HEK293 (cell line): ENCODE measurements around the gene SH3PXD2B.

Experiments used
- CTCF ChIA-PET: fragments of 350-600 bp; formaldehyde crosslinking; extraction: SDS; loops from one replicate; lab custom pipeline; 2021; ENCODE audit warnings: antibody characterized with exemption; lab: Yijun Ruan, JAX
- POLR2A ChIA-PET: fragments of 300-600 bp; formaldehyde crosslinking; extraction: SDS; loops from one replicate; lab custom pipeline; 2020; ENCODE audit warnings: antibody characterized with exemption, inconsistent platforms; lab: Yijun Ruan, JAX
- H3K27ac ChIP-seq: fragments of 200-500 bp; sonication (Bioruptor generic); 2 replicates; pipeline ENCODE4 v1.5.1; 2014; ENCODE audit warnings: low read depth, low read length, control low read depth, inconsistent platforms; ENCODE audit errors: extremely low read depth
- H3K36me3 ChIP-seq, 2 experiments: fragments of 200-500 bp in 1 of 2; sonication (Bioruptor generic) in 1 of 2; 1 replicate in 1 of 2; 2 replicates in 1 of 2; pipeline ENCODE4 v1.5.1; 2014 to 2017; ENCODE audit warnings: inconsistent platforms in 2 of 2, low read length in 2 of 2; ENCODE audit not compliant: control insufficient read depth in 2 of 2, insufficient read depth in 1 of 2
- H3K4me1 ChIP-seq: fragments of 200-500 bp; sonication (Bioruptor generic); 2 replicates; pipeline ENCODE4 v1.5.1; 2014; ENCODE audit warnings: mild to moderate bottlenecking, low read length, inconsistent platforms; ENCODE audit not compliant: control insufficient read depth, insufficient read depth
- H3K4me3 ChIP-seq: 2 replicates; pipeline ENCODE4 v1.5.1; 2011; ENCODE audit warnings: low read depth, mild to moderate bottlenecking, control low read depth, low read length, moderate library complexity
- H3K9me3 ChIP-seq: fragments of 200-500 bp; sonication (Bioruptor generic); 2 replicates; pipeline ENCODE4 v1.5.1; 2014; ENCODE audit warnings: low read depth, low read length, inconsistent platforms; ENCODE audit not compliant: control insufficient read depth, insufficient read depth
- FEZF1 ChIP-seq: fragments of 450-650 bp; formaldehyde crosslinking; IDR thresholded peaks from 2 replicates; pipeline ENCODE4 v1.5.1; 2016; ENCODE audit warnings: missing biosample characterization, missing genetic modification characterization
- GLI2 ChIP-seq: fragments of 450-650 bp; formaldehyde crosslinking; IDR thresholded peaks from 2 replicates; pipeline ENCODE4; 2017; ENCODE audit warnings: missing biosample characterization, missing genetic modification characterization, low read depth, borderline replicate concordance
- GLIS1 ChIP-seq: fragments of 450-650 bp; formaldehyde crosslinking; IDR thresholded peaks from 2 replicates; pipeline ENCODE4 v1.5.1; 2016; ENCODE audit warnings: missing biosample characterization, missing genetic modification characterization
- KLF10 ChIP-seq: fragments of 450-650 bp; IDR thresholded peaks from 2 replicates; pipeline ENCODE4 v1.5.1; 2018; ENCODE audit warnings: missing biosample characterization, mild to moderate bottlenecking, missing genetic modification characterization
- SP3 ChIP-seq: fragments of 450-650 bp; formaldehyde crosslinking; IDR thresholded peaks from 2 replicates; pipeline ENCODE4 v1.5.1; 2016; ENCODE audit warnings: missing biosample characterization, missing genetic modification characterization
- SP7 ChIP-seq: fragments of 450-650 bp; formaldehyde crosslinking; IDR thresholded peaks from 2 replicates; pipeline ENCODE4 v1.5.1; 2016; ENCODE audit warnings: missing biosample characterization, missing genetic modification characterization
- TCF7L2 ChIP-seq: IDR thresholded peaks from 2 replicates; pipeline ENCODE4 v1.6.1; 2011; ENCODE audit warnings: low read depth, mild to moderate bottlenecking, inconsistent platforms, low read length, moderate library complexity, borderline replicate concordance
- TRIM28 ChIP-seq: IDR thresholded peaks from 2 replicates; pipeline ENCODE4 v1.6.1; 2011; ENCODE audit warnings: low read length, control low read depth, borderline replicate concordance
- ZEB2 ChIP-seq: fragments of 450-650 bp; formaldehyde crosslinking; IDR thresholded peaks from 2 replicates; pipeline ENCODE4 v1.5.1; 2016; ENCODE audit warnings: missing biosample characterization, missing genetic modification characterization
- ZFHX2 ChIP-seq: fragments of 450-650 bp; formaldehyde crosslinking; conservative IDR thresholded peaks from 2 replicates; pipeline ENCODE4 v1.5.1; 2016; ENCODE audit warnings: missing biosample characterization, missing genetic modification characterization
- ZIC2 ChIP-seq: fragments of 450-650 bp; formaldehyde crosslinking; IDR thresholded peaks from 2 replicates; pipeline ENCODE4 v1.5.1; 2016; ENCODE audit warnings: missing biosample characterization, missing genetic modification characterization
- ZNF121 ChIP-seq: fragments of 450-650 bp; formaldehyde crosslinking; IDR thresholded peaks from 2 replicates; pipeline ENCODE4 v1.5.1; 2016; ENCODE audit warnings: missing biosample characterization, missing genetic modification characterization
- ZNF169 ChIP-seq: fragments of 450-650 bp; formaldehyde crosslinking; IDR thresholded peaks from 2 replicates; pipeline ENCODE4 v1.5.1; 2016; ENCODE audit warnings: missing biosample characterization, missing genetic modification characterization
- ZNF174 ChIP-seq: fragments of 450-650 bp; formaldehyde crosslinking; IDR thresholded peaks from 2 replicates; pipeline ENCODE4 v1.5.0; 2017; ENCODE audit warnings: missing biosample characterization, mild to moderate bottlenecking, missing genetic modification characterization
- ZNF394 ChIP-seq: fragments of 450-650 bp; formaldehyde crosslinking; IDR thresholded peaks from 2 replicates; pipeline ENCODE4 v1.5.1; 2016; ENCODE audit warnings: missing biosample characterization, missing genetic modification characterization, mild to moderate bottlenecking, moderate library complexity, borderline replicate concordance
- ZNF585B ChIP-seq: fragments of 450-650 bp; formaldehyde crosslinking; IDR thresholded peaks from 2 replicates; pipeline ENCODE4 v1.5.1; 2016; ENCODE audit warnings: missing biosample characterization, missing genetic modification characterization
- ZNF677 ChIP-seq: fragments of 450-650 bp; IDR thresholded peaks from 2 replicates; pipeline ENCODE4 v1.5.0; 2018; ENCODE audit warnings: missing biosample characterization, mild to moderate bottlenecking, missing genetic modification characterization, moderate library complexity
- ZNF707 ChIP-seq: fragments of 450-650 bp; formaldehyde crosslinking; IDR thresholded peaks from 2 replicates; pipeline ENCODE4 v1.5.1; 2016; ENCODE audit warnings: missing biosample characterization, missing genetic modification characterization
- ZNF843 ChIP-seq: fragments of 450-650 bp; formaldehyde crosslinking; IDR thresholded peaks from 2 replicates; pipeline ENCODE4 v1.5.1; 2016; ENCODE audit warnings: missing biosample characterization, missing genetic modification characterization
- TF ChIP-seq, protein P1 (sequence below): fragments of 450-650 bp; IDR thresholded peaks from 2 replicates; pipeline ENCODE4 v1.5.1; 2018; ENCODE audit warnings: missing biosample characterization, missing genetic modification characterization
- TF ChIP-seq, protein P2 (sequence below): fragments of 450-650 bp; formaldehyde crosslinking; IDR thresholded peaks from 2 replicates; pipeline ENCODE4 v1.5.1; 2016; ENCODE audit warnings: missing biosample characterization, missing genetic modification characterization
- TF ChIP-seq, protein P3 (sequence below): fragments of 450-650 bp; formaldehyde crosslinking; IDR thresholded peaks from 2 replicates; pipeline ENCODE4 v1.5.1; 2016; ENCODE audit warnings: missing biosample characterization, missing genetic modification characterization, borderline replicate concordance
- TF ChIP-seq, protein P4 (sequence below): fragments of 450-650 bp; formaldehyde crosslinking; IDR thresholded peaks from 2 replicates; pipeline ENCODE4 v1.5.1; 2016; ENCODE audit warnings: missing biosample characterization, missing genetic modification characterization
- TF ChIP-seq, protein P5 (sequence below): fragments of 450-650 bp; formaldehyde crosslinking; IDR thresholded peaks from 2 replicates; pipeline ENCODE4 v1.5.1; 2016; ENCODE audit warnings: missing biosample characterization, missing genetic modification characterization

The SH3PXD2B gene

DNA sequence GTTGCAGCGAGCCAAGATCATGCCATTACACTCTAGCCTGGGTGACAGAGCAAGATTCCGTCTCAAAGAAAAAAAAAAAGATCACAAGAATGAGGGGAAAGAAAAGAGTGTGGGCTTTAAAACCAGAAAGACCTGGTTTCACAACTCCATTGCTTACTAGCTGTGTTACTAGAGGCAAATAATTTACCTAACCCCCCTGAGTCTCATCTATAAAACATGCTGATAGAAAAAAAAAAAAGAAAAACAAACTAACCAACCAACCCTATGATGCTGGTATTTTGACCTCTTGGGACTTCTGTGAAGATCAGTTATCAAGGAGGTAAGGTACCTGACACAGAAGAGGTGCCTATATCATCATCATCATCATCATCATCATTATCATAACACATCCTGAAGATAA is 110.6 kb downstream of the SH3PXD2B start:
- Histone ChIP-seq H3K27ac (no peak overlapping the region), H3K36me3 (peaks cover 0 to 47% of the 10 kb centered on the region in 2 experiments; a peak in 1 of 3 replicates), H3K4me1 (no peaks in the 10 kb centered on the region; the same call in 1 of the 2 replicates), H3K9me3 (no peaks in the 10 kb centered on the region), H3K4me3 (no peak overlapping the region)
- TF ChIP-seq KLF10 (tag by site-specific recombination) (no peak), GLIS1 (tag by site-specific recombination) (peak; percentile 90), ZNF169 (tag by site-specific recombination) (no peak), ZNF174 (tag by site-specific recombination) (no peak), TRIM28 (no peak), ZNF677 (no peak)
- TF ChIP-seq, protein P1, sequence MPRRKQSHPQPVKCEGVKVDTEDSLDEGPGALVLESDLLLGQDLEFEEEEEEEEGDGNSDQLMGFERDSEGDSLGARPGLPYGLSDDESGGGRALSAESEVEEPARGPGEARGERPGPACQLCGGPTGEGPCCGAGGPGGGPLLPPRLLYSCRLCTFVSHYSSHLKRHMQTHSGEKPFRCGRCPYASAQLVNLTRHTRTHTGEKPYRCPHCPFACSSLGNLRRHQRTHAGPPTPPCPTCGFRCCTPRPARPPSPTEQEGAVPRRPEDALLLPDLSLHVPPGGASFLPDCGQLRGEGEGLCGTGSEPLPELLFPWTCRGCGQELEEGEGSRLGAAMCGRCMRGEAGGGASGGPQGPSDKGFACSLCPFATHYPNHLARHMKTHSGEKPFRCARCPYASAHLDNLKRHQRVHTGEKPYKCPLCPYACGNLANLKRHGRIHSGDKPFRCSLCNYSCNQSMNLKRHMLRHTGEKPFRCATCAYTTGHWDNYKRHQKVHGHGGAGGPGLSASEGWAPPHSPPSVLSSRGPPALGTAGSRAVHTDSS (tag by site-specific recombination): peak; percentile 90
- ChIA-PET POLR2A (no interaction called here), CTCF (interaction anchor here (0.7 to 0.8 kb wide), 2 partner anchors 10 to 11 kb away, joined by 3 read pairs; no protein-coding TSS in a partner anchor)

DNA sequence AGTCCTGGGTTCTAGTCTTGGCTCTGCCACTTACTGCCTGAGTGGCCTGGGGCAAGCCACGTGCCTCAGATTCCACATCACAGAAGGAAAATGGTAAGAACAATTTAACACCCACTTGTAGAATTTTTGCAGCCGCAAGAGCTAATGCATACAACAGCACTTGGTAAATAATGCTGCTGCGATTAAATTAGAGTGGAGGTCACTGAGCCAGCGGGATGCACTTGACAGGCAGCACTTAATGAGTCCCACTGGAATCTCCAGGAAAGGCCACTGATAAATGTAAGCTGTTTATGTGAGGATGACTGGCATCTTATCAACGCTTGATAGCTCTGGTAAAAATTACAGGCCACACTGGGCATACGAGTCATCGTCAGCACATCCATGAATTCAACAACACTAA is 111.4 kb downstream of the SH3PXD2B start:
- Histone ChIP-seq H3K4me1 (no peaks in the 10 kb centered on the region; the same call in 1 of the 2 replicates), H3K27ac (no peak overlapping the region), H3K4me3 (no peak overlapping the region), H3K36me3 (peaks cover 0 to 44% of the 10 kb centered on the region in 2 experiments; a peak in 1 of 3 replicates), H3K9me3 (no peaks in the 10 kb centered on the region)
- ChIA-PET CTCF (interaction anchor here (0.8 kb wide), 1 partner anchor 12 kb away, joined by 3 read pairs; no protein-coding TSS in a partner anchor), POLR2A (no interaction called here)
- TF ChIP-seq ZIC2 (tag by site-specific recombination) (peak; percentile 93), SP7 (tag by site-specific recombination) (peak; percentile 62), SP3 (tag by site-specific recombination) (no peak), ZNF707 (tag by site-specific recombination) (no peak), ZNF121 (0 out of 2 replicates have a peak, but pooled peaks have one; percentile 3), FEZF1 (tag by site-specific recombination) (peak; percentile 96), GLIS1 (tag by site-specific recombination) (peak; percentile 71), ZNF585B (tag by site-specific recombination) (no peak), GLI2 (tag by site-specific recombination) (peak; percentile 81; the same call in 1 of the 2 replicates), ZNF843 (tag by site-specific recombination) (peak; percentile 89), ZEB2 (tag by site-specific recombination) (peak; percentile 84), ZFHX2 (tag by site-specific recombination) (peak; percentile 67), ZNF394 (tag by site-specific recombination) (no peak), TCF7L2 (peak; percentile 94)
- TF ChIP-seq, protein P2, sequence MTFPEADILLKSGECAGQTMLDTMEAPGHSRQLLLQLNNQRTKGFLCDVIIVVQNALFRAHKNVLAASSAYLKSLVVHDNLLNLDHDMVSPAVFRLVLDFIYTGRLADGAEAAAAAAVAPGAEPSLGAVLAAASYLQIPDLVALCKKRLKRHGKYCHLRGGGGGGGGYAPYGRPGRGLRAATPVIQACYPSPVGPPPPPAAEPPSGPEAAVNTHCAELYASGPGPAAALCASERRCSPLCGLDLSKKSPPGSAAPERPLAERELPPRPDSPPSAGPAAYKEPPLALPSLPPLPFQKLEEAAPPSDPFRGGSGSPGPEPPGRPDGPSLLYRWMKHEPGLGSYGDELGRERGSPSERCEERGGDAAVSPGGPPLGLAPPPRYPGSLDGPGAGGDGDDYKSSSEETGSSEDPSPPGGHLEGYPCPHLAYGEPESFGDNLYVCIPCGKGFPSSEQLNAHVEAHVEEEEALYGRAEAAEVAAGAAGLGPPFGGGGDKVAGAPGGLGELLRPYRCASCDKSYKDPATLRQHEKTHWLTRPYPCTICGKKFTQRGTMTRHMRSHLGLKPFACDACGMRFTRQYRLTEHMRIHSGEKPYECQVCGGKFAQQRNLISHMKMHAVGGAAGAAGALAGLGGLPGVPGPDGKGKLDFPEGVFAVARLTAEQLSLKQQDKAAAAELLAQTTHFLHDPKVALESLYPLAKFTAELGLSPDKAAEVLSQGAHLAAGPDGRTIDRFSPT (tag by site-specific recombination): no peak
- TF ChIP-seq, protein P3, sequence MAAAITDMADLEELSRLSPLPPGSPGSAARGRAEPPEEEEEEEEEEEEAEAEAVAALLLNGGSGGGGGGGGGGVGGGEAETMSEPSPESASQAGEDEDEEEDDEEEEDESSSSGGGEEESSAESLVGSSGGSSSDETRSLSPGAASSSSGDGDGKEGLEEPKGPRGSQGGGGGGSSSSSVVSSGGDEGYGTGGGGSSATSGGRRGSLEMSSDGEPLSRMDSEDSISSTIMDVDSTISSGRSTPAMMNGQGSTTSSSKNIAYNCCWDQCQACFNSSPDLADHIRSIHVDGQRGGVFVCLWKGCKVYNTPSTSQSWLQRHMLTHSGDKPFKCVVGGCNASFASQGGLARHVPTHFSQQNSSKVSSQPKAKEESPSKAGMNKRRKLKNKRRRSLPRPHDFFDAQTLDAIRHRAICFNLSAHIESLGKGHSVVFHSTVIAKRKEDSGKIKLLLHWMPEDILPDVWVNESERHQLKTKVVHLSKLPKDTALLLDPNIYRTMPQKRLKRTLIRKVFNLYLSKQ (tag by site-specific recombination): no peak
- TF ChIP-seq, protein P4, sequence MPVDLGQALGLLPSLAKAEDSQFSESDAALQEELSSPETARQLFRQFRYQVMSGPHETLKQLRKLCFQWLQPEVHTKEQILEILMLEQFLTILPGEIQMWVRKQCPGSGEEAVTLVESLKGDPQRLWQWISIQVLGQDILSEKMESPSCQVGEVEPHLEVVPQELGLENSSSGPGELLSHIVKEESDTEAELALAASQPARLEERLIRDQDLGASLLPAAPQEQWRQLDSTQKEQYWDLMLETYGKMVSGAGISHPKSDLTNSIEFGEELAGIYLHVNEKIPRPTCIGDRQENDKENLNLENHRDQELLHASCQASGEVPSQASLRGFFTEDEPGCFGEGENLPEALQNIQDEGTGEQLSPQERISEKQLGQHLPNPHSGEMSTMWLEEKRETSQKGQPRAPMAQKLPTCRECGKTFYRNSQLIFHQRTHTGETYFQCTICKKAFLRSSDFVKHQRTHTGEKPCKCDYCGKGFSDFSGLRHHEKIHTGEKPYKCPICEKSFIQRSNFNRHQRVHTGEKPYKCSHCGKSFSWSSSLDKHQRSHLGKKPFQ (tag by site-specific recombination): no peak
- TF ChIP-seq, protein P1 (tag by site-specific recombination): 0 out of 2 replicates have a peak, but pooled peaks have one; percentile 52
- TF ChIP-seq, protein P5, sequence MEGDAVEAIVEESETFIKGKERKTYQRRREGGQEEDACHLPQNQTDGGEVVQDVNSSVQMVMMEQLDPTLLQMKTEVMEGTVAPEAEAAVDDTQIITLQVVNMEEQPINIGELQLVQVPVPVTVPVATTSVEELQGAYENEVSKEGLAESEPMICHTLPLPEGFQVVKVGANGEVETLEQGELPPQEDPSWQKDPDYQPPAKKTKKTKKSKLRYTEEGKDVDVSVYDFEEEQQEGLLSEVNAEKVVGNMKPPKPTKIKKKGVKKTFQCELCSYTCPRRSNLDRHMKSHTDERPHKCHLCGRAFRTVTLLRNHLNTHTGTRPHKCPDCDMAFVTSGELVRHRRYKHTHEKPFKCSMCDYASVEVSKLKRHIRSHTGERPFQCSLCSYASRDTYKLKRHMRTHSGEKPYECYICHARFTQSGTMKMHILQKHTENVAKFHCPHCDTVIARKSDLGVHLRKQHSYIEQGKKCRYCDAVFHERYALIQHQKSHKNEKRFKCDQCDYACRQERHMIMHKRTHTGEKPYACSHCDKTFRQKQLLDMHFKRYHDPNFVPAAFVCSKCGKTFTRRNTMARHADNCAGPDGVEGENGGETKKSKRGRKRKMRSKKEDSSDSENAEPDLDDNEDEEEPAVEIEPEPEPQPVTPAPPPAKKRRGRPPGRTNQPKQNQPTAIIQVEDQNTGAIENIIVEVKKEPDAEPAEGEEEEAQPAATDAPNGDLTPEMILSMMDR (tag by site-specific recombination): no peak
